Psoas muscle (tissue), 8 donors: ENCODE measurements around the gene LILRB2. TPM values are rescaled to one million over a fixed set of nuclear protein-coding genes. Genes with fewer than 3 reads are reported as not detected.
"Not testable (repeated sequence)": the region's sequence is repeated elsewhere in the genome, so short reads cannot be mapped to it uniquely, and the experiment has no call there.

Source experiments
- ATAC-seq, 4 donors: fragments of 200-7000 bp; cut with Tn5 transposase; one replicate each; pipeline ENCODE4 v1.9.1; 2020; ENCODE audit warnings: moderate library complexity in 3 of 4, mild to moderate bottlenecking in 2 of 4
- DNase-seq, 2 donors: peaks; one replicate each; pipeline ENCODE4 v3.0.0-alpha.2; 2020
- H3K27ac ChIP-seq: fragments of 200-600 bp; one replicate; pipeline ENCODE4 v1.8.0; 2022
- H3K27me3 ChIP-seq, 3 donors: fragments of 200-600 bp in 1 of 3; one replicate each; pipeline versions ENCODE4 v1.6.1 to v1.8.0; 2013 to 2022; ENCODE audit warnings: low read length in 2 of 3, mild to moderate bottlenecking in 2 of 3, moderate library complexity in 1 of 3; ENCODE audit not compliant: insufficient read depth in 3 of 3
- H3K36me3 ChIP-seq, 2 donors: fragments of 200-600 bp in 1 of 2; one replicate each; pipeline versions ENCODE4 v1.6.1 to v1.8.0; 2013 to 2022; ENCODE audit warnings: low read depth in 1 of 2, mild to moderate bottlenecking in 1 of 2, moderate library complexity in 1 of 2; ENCODE audit not compliant: insufficient read depth in 1 of 2
- H3K4me1 ChIP-seq: fragments of 200-600 bp; one replicate; pipeline ENCODE4 v1.8.0; 2022
- H3K4me3 ChIP-seq: fragments of 200-600 bp; one replicate; pipeline ENCODE4 v1.8.0; 2022; ENCODE audit warnings: mild to moderate bottlenecking
- H3K9me3 ChIP-seq: fragments of 200-600 bp; one replicate; pipeline ENCODE4 v1.8.0; 2022
- WGBS, 3 donors: extraction: QIAGEN DNeasy Blood & Tissue Kit; methylation state at CpG; one replicate each; pipeline versions ENCODE4 v1.1.6 to v1.1.7; 2013; 5-methylcytosine and 5-hydroxymethylcytosine counted together
- intact Hi-C, 2 donors: fragments of 100-400 bp; cut with DNase I; formaldehyde crosslinking; loops; one replicate each; pipeline versions ENCODE4 v1.11.0 to v1.14.2; 2022
- polyA plus RNA-seq, 3 donors: library from polyadenylated mRNA; stranded (reverse); fragments of 200-250 nt; gene quantifications; one replicate each; pipeline ENCODE4 v1.2.3, GENCODE V29; 2013
- total RNA-seq, 4 donors: library from RNA; stranded (reverse); fragmentation: NEBNext Ultra II Directional in 2 of 4; extraction: Animal tissue kit (Norgen Biotek cat#: 25700) in 2 of 4; gene quantifications; one replicate each; pipeline versions ENCODE4 v1.2.1 to v1.2.4, GENCODE V29; 2021 to 2023
- TF ChIP-seq, protein P1 (sequence below): fragments of 200-600 bp; IDR thresholded peaks from one replicate; pipeline ENCODE4 v1.8.0; 2022; ENCODE audit warnings: antibody characterized with exemption
- donor health status: healthy with polysubstance abuse.
- donor health status: DM: no; HTN: no; CAD: no; lungs with moderate emphysema.
- donor health status: Bipolar disorder and iron deficiency.
- donor health status: healthy.
- donor health status: DM: yes; HTN: yes; CAD: no.
- donor health status: DM: no; HTN: no; CAD: no.
- donor health status: DM: no; HTN: no; CAD: no.
- donor health status: DM: yes; HTN: yes; CAD: no.

The LILRB2 gene
- total and polyA plus RNA-seq, 7 donors: 0.41 to 2.4 (median 1.2) TPM

GRCh38 chr19:54240372-54241336, 40.3 kb downstream of the LILRB2 start:
- not testable (repeated sequence) for DNase-seq, H3K4me3 ChIP-seq, H3K27me3 ChIP-seq, ATAC-seq, H3K36me3 ChIP-seq, H3K9me3 ChIP-seq, H3K4me1 ChIP-seq, H3K27ac ChIP-seq
- intact Hi-C loops: loop anchor here in 1 of 2 donors (2.0 kb wide), 1 partner anchor 22 kb away; no protein-coding TSS in a partner anchor
- 44 to 56% (median 53%) methylated on average over 13 to 19 of the region's 22 CpGs for WGBS, 3 donors

- not testable (repeated sequence) for DNase-seq, H3K27ac ChIP-seq, H3K27me3 ChIP-seq, H3K4me3 ChIP-seq, H3K9me3 ChIP-seq, H3K36me3 ChIP-seq, H3K4me1 ChIP-seq
- 59 to 70% (median 66%) methylated on average over 12 to 15 of the region's 21 CpGs for WGBS, 3 donors
- peak in 1 of 4 donors; percentile 38 for ATAC-seq
- intact Hi-C loops: loop anchor here in 1 of 2 donors (2.0 kb wide), 1 partner anchor 21 kb away; no protein-coding TSS in a partner anchor
Observed at GRCh38 chr19:54239491-54240371, 41.2 kb downstream of the LILRB2 start.

DNA sequence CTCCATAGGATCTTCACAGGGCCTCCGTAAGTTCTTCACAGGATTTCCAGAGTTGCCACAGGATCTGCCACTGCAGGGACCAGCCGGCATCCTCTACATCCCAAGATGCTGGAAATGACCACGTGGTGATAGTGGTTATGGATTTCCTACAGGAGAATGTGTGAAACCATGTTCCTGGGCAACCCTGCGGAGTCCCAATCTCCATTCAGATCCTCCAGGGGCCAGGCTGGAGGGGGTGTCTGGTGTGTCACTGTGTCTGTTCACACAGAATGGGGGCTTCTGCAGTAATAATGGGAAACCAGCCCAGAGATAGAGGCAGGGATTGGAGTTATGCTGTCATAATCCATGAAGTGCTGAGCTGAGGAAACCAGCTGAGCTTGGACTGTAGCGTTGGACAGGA, 47.0 kb downstream of the LILRB2 start:
- ATAC-seq (no peak), DNase-seq (no peak)
- no peaks in the 10 kb centered on the region for H3K36me3 ChIP-seq
- no peak overlapping the region for H3K27ac ChIP-seq
- H3K9me3 ChIP-seq: no peaks in the 10 kb centered on the region
- no peaks in the 10 kb centered on the region for H3K4me1 ChIP-seq
- peaks cover 0 to 7% (median 4%) of the 10 kb centered on the region in 3 donors for H3K27me3 ChIP-seq
- H3K4me3 ChIP-seq: no peak overlapping the region
- WGBS, 3 donors: 3 to 87% (median 58%) methylated on average over 5 of the region's 5 CpGs
- TF ChIP-seq, protein P1, sequence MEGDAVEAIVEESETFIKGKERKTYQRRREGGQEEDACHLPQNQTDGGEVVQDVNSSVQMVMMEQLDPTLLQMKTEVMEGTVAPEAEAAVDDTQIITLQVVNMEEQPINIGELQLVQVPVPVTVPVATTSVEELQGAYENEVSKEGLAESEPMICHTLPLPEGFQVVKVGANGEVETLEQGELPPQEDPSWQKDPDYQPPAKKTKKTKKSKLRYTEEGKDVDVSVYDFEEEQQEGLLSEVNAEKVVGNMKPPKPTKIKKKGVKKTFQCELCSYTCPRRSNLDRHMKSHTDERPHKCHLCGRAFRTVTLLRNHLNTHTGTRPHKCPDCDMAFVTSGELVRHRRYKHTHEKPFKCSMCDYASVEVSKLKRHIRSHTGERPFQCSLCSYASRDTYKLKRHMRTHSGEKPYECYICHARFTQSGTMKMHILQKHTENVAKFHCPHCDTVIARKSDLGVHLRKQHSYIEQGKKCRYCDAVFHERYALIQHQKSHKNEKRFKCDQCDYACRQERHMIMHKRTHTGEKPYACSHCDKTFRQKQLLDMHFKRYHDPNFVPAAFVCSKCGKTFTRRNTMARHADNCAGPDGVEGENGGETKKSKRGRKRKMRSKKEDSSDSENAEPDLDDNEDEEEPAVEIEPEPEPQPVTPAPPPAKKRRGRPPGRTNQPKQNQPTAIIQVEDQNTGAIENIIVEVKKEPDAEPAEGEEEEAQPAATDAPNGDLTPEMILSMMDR: no peak
- intact Hi-C loops: no loop called here

DNA sequence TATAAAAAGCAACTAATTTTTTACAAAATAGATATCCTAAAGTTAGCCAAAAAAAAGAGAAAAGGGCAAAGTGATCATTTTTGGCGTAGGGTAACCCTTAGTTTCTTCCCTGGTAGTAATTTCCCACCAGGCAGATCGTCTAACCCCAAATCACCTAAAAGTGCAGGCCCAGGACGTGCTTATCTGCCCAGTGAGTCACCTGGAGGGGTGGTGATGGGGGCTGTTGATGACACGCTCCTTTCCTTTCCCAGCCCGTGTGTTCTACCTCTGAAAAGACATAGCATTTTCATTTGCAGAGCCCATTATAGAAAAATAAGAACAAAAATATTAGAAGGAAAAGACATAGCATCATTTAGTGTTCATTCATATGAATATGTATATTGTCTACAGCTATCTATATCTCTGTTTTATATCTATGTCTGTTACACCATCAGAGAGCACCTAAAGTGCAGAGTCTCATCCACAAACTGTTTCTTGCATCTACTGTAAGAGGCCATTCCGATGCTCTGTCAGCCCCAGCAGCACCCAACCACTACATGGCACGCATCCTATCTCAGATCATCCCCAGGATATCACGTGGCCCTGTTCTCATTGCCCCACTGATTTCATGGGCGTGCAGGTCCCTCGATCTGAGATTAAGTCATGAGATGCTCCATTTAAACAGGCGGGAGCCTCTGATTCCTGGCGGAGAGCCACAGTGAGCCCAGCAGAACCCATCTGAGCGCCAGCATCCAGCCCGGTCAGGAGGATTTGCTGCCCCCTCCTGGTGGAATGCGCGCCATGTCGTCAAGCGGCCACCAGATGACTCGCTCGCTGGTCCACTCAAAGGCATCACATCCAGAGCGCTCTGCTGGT, 49.6 kb downstream of the LILRB2 start:
- DNase-seq (peak; percentile 87 to 89), ATAC-seq (peak; percentile 75 to 90 (median 88))
- Histone ChIP-seq H3K27me3 (peaks cover 0 to 9% (median 2%) of the 10 kb centered on the region in 3 donors), H3K9me3 (no peaks in the 10 kb centered on the region), H3K4me3 (no peak overlapping the region), H3K36me3 (no peaks in the 10 kb centered on the region), H3K4me1 (no peaks in the 10 kb centered on the region), H3K27ac (no peak overlapping the region)
- TF ChIP-seq, protein P1: peak; percentile 84
- intact Hi-C loops: loop anchor here (2.0 kb wide), 1 partner anchor 63 kb away; no protein-coding TSS in a partner anchor
- WGBS, 3 donors: 19 to 23% (median 22%) methylated on average over 21 of the region's 21 CpGs

GRCh38 chr19:54230031-54230430, 50.9 kb downstream of the LILRB2 start:
- Histone ChIP-seq H3K4me3 (no peak overlapping the region), H3K36me3 (no peaks in the 10 kb centered on the region), H3K4me1 (no peaks in the 10 kb centered on the region), H3K27ac (no peak overlapping the region), H3K27me3 (peaks cover 0 to 12% (median 2%) of the 10 kb centered on the region in 3 donors), H3K9me3 (no peaks in the 10 kb centered on the region)
- DNase-seq (no peak), ATAC-seq (no peak)
- WGBS, 3 donors: 79 to 86% (median 80%) methylated on average over 7 of the region's 7 CpGs
- intact Hi-C loops: loop anchor here (2.0 kb wide), 1 partner anchor 61 kb away; no protein-coding TSS in a partner anchor
- TF ChIP-seq, protein P1: no peak
